ENCODE results near the gene MBNL2.

The MBNL2 gene

DNA sequence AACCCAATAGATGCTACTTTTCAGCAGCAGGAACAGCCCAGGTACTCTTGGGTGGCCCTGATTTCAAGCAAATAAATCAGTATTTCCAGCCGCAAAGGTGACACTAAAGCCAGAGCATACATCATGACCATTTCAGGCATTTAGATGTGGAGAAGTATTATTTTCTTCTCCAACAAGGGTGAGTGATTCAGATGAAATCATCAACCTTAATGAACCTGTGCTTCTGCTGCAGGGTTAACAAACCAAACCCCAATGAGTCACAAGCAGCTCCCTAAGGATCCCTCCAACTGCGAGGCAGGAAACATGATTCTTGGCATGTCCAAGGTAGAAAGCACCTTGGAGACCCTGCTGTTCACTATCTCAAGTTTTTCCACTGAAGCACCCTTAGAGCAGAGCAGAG is 32.7 kb downstream of the MBNL2 start:
- DNase-seq = no peak

DNA sequence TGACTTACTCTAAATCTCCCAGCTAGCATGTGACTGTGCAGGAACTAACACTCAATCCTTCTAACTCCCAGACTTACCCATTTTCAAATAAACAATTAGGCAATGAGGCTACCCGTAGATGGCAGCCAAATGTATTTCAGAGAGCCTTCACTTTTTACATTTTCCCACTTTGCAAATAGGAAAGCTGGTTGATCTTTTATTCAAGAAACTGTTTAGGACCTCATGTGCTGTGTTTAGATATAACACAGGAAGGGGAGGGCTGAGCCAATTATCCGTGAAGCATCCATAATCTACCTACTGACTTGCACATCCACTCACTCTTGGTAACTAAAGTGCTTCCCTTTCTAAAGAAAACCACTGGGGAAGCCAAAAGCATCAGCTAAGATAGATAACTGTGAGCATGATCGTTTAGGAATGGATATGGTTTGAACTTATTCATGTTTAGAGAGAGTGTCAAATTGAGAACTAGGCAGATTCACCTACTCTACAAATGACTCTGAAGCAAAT is 33.4 kb downstream of the MBNL2 start:
- no peak for DNase-seq

DNA sequence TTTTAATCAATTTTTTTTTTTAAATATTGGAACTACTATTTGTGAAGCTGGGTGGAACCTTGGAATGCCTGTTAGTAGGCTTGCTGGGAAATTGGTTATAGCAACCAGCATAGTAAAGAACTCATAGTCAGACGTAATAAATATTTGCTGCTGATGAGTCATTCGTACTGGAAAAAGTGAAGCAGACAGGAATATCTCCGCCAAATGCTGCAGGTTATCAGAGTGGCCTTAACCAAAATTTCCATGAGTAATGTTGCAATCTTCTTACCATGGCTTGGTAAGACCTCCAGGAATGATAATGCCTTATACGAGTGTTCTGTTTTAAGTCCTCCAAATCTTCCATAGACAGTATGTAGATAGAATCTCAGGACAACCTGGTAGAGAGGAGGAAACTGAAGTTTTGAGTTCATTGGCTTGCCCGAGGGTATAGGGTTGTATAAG is 34.2 kb downstream of the MBNL2 start:
- DNase-seq = no peak

DNA sequence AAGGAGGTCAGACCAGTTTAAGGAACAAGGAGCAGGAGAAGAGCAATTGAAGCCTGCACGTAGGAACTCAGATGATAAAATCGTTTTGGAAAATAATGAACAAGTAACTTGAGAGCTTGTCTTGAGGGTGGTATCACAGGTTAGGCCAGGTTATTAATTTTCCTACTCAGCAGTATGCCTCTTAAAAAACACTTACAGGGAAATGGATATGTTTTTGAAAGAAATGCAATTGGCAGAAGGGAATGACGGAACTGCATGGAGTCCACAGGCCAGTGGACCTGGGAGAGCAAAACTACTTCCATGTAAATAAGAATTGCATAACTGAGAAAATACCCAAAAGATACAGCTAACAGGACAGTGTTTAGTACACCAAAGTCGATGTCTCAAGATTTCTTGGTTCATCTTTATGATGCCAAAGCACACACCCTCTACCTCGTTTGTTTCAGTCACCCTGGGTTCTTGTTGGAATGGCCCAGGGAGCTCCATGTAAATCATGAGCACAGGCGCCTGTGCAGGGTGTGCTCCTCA is 35.2 kb downstream of the MBNL2 start:
- DNase-seq = no peak

DNA sequence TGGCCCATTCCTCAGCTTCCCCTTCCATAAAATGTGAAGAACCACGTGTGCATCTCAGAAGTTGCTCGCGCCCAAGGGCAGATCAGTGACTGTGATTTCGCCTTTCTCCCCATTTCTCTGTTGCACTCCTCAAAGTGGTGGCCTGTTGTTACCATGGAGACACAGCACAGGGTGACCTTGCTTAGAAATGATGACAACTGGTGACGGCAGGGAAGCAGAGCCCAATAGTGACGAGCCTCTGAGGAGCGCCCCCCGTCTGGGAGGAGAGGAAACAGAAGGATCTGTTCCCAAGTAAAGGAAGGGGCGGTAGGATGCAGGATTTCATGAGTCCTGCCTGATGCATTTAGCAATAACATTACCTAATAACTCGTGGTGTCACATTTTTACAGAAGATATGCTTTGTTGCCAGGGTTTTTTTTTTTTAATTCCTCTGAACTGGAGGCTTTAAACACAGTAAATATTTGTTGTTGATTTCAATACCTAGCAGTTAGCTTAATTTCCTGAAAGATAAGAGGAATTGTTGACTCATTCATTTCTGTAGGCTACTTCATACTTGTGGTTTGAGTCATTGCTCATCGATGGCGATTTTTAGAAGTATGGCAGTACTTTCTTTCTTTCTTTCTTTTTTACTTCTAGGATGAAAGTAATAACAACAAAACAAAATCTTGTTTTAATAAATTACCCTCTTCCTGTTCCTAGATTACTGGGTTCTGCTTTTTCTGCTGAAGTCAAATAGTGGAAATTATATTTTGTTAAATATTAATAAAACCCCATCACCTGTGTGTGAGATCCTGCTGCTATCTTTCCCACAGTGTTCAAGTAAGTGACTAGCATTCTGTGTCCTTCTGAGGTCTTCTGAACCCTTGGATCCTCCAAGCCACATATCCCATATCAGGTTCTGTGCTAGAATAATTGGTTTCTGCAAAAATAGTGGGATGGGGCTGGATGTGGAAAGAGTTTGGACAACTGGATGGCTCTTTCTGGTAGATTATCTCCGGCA is 36.0 kb downstream of the MBNL2 start:
- peak; percentile 31 to 65 (median 60) for DNase-seq

DNA sequence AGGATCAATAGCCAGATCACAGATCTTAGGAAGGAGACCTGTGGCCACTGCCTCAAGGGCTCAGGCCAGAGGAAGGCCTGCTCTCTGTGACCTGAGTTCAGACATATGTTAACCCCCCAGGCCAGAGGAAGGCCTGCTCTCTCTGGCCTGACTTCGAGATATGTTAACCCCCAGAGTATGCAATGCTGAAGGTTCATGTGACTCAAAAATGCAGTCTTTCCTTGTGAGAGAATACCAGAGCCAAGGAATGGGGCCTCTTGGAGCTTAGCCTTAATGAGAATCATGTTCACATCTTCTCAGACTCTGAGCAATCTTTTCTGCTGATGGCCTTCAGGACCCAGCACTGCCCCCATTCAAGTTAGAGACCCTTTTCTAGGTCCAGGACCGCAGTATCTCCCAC is 36.7 kb downstream of the MBNL2 start:
- no peak for DNase-seq

DNA sequence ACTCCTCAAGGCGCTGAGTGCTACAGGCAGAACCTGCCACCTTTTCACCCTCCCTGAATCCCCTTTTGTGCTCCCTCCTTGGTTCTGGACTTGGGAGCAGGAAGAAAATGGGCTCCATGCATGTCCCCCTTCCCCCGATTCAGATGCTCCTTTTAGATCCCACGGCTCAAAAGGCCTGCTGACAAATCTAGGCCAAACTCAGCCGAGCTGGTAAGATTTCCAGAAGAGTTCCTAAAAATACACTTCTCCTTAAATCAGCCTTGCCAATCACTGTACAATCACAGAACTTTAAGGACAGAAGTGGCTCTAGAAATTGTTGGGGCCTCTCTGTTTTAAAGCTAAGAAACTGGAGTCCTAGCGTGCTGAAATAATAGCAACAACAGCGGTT is 37.3 kb downstream of the MBNL2 start:
- peak in 3 of 4 experiments; percentile 22 to 35 (median 27) for DNase-seq

DNA sequence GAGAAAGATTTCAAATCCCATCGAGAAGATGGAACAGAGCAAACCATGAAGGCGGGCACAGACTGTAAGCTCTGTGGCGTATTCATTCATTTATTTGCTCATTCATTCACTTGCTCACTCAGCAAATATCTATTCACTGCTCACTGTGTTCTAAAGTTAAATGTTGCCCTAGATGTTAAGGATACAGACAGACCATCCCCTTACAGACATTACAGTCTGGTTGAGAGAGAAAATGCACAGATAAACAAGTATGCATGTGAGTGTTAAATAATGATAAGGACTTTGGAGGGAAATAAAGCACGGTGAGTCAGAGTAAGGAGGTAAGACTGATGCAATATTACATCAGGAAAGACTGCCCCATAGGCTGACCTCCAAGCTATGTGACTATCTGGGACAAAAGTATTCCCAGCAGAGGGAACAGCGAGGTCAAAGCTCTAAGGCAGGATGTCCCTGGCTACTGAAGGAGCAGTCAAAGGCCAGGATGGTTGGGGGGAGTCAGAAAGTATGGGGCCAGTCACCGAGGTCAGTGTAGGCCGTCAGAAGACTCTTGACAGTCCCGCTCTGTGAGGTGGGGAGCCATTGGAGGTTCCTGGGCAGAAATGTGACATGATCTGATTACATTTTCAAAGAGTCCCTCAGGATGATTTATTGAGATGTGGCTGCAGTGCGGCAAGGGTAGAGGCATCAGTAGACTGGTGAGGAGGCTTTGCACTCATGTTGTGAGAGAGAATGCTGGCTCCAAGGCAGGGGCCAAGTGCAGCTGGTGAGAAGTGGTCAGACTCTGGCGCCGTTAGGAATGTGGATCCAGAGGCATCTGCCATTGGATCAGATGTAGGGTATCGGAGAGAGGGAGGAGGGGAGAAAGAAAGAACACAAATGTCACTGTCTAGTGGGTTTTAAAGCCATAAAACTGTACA is 37.9 kb downstream of the MBNL2 start:
- DNase-seq = peak in 3 of 4 experiments; percentile 31 to 49 (median 40)

DNA sequence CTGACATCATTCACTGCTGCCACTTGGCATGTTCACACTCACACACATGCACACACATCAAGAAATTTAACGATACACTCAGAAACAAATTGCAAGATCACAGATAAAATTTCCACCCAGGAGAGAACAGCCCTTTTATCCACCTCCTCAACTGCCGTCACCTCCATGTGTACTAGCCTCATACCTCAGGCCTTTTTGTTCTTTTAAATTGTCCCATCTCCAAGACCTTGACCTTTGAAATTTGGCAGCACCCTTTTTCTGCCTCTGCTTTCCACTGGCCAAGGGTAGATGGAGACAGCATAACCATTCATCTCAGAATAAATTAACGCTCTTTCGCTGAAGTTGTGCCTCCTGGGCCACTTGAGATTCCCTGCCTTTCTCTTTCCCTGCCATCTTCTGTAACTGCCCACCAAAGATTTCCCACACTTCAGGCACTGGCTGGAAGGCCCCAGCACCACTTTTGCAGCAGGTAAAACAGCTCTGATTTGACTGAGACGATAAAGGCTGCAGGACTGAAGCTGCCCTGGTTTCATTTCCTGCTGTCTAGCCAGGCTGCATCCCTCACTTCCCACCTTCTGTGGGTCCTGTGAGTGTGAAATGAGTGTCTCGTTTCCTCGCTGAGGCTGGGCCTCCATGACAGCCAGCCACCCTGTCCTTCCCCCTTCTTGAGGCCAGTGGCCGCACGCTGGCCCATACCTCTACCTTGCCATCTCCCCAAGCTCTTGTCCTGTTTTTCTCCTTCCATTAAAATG is 39.3 kb downstream of the MBNL2 start:
- DNase-seq = peak in 3 of 4 experiments; percentile 9 to 44 (median 31)

DNA sequence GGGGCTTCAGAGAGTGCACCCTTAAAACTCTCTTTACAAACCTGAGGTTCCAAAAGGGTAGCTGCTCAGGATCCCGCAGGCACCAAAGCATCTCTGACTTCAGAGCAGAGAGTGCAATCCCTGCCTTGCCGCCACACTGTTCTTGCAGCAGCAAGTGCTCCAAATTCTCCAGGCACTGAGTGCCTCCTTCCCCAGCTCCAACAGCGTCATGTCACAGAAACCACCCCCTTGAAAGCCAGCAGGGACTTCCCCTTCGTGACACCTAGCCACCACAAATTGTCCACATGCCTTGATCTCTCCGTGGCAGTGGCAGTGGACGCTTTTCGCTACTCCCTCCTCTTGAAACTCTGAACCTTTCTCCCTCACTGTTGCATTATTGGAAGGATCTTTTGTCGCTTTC is 39.9 kb downstream of the MBNL2 start:
- no peak for DNase-seq

DNA sequence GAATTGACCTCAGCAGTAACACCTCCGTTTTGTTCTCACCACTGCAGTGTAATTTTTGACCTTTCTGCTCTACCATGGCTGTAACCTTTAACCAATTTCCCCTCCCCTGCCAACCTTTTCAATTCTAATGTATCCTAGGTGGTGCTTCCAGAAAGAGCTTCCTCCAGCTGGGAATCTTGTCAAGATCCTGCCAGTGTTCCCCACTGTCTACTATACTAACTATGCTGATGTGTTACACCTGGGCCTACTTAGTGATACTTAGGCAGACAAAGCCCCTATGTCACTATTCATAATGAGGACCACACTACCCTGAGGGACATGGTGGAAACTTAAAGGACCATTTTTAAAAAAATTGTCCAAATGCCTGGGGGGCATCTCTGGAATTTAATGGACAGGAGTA is 41.0 kb downstream of the MBNL2 start:
- no peak for DNase-seq

DNA sequence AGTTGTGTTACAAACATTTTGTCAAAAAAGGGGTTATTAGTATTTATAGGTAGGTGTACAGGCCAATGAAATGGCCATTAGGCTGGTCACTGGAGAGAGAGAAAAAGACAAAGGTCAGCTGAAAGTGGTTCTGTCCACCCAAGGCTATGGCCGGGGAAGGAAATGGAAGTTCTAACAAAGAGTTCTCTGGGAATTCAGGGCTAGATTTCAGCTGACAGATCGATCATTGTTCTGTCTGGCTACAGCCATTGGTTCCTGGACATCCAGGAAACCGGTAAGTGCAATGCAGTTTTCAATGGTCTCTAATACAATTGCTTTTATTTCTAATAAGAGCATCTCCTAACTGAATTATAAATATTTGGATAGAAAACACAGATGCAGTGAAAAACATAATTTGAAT is 42.5 kb downstream of the MBNL2 start:
- no peak for DNase-seq

DNA sequence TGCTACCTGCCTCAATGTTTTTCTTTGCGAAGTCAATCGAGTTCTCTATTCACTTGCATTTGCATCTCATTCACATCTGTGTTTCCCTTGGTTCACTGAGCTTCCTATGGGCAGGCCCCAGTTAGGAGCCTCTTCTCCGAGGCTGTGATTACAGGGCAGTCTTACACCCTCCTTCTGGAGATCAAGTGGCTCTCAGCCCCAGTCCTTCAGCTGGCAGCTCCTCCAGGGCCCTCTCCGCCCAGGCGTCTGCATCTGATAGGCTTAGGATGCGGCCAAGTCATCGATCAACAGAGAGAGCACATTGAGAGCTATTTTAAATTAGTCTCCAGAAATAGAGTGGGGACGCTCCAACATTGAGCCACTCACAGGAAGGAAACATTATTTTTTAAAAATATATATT is 44.2 kb downstream of the MBNL2 start:
- DNase-seq = no peak

DNA sequence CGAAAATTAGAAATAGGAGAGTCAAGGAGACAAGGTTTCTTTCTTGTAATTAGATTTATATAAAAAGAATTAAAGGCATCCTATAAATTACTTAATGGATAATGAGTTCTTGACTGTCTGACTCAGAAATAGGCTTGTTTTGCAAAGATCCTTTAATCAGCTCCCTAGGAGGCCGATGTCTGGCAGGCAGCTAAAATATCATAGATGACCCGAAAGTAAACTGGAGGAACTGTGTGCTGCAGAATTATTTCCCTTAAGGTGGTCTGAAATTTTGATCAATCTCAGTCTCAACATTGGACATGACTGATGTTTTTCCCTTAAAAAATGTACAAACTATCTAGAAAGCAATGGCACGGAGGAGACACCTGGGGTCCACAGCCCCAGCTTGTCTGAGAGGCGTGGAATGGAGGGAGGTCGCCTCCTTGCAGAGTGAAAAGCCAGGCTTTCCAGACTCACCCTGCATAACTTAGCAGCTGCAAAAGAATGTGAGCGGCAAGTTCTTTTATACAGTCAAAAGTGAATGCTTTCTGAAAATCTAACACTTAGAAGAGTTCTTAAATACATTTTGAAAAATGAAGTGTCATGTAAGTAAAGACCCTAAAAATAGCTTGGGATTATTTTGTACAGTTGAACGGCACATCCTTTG is 44.8 kb downstream of the MBNL2 start:
- no peak for DNase-seq

DNA sequence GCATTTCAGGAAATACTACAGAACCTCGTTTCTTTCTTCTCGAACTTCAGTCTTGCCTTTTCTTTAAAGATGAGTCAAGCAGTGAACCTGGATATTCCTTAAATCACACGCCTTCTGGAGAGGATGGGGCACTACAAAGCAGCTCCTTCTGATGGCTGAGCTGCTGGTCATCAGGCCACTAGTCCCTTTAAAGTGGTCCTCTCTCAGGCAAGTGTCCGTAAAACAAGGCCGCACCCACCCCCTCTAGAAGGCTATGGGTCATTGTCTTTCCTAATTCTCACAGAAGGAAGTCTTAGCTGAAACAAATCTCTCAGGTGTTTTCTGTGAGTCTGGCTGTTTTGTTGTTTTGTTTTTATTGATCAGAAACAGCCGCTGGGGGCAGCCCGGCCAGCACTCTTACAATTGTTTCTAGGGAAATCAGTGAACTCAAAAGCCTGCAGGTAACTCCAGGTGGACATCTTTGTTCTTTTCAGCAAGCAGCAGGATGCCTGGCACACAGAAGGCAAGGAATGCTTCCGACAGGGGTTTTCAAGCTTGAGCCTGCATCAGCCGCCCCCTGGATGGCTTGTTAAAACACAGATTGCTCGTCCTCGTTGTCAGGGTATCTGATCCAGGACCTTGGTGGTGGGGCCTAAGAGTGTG is 45.4 kb downstream of the MBNL2 start:
- no peak for DNase-seq

DNA sequence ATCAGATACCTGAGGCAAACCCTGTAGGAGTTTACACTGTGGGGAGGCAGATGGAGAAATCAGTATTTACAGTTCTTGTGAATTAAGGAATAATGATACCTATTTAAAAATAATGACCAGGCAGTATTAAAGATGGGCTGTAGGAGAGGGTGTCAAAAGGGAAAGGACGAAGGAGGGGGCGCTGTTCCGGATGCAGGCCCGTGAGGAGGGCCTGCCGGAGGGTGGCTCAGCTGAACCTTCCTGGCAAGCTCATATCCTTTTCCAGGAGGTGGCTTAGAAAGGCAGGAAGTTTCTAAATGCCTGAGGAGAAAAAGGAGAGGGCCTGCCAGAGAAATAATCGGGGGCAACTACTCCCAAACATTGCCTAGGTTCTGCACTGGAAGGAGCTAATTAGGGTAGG is 46.6 kb downstream of the MBNL2 start:
- no peak for DNase-seq

DNA sequence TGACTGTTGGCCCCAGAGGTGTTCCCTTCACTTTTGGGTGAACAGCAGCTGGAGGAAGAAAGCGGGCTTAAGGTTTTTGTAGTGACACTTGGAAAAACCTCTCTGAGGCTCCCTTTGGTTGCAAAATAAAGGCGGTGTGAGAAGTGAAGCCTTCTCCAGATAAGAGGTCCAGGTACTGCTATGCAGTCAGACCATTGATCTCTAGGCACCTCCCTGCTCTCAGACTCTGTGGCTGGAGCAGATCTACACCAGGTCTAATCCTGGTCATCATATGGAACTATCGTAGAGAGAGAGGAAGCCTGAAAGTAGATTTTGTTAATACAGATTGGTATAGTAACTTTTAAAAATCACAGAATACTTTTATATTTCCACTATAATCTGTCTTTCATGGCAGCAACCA is 47.5 kb downstream of the MBNL2 start:
- DNase-seq = no peak

DNA sequence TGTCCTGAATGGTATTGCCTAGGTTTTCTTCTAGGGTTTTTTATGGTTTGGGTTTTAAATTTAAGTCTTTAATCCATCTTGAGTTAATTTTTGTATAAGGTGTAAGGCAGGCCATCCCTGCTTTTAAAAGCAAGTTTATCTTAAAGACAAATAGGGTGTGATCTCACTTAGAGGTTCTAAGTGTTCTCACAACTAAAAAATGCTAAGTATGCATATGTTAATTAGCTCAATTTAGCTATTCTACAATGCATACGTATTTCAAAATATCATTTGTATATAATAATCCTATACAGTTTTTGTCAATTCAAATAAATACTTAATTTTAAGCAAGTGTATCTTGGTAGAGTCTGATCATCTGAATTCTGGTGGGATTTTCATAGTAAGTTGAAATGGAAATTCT is 50.4 kb downstream of the MBNL2 start:
- no peak for DNase-seq

DNA sequence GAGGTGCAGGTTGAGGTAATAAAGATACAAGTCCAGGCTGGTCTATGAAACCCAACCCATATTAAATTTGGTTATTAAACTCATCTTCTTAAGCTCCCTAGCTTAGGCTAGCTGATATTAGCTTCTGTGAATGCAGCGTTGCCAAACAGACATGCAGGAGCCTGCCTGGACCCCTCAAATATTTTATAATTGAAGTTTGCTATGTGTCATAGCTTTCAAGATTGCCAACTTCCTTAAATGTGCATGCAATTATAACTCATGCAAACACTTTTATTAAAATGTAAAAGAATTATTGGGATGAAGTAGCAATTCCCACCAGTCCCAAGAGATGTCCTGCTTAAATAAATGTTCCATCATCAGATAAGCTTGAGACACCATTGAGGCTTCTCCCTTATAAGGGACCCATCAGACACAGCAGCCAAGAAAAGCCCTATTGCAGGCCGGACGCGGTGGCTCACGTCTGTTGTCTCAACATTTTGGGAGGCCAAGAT is 51.3 kb downstream of the MBNL2 start:
- DNase-seq = no peak

DNA sequence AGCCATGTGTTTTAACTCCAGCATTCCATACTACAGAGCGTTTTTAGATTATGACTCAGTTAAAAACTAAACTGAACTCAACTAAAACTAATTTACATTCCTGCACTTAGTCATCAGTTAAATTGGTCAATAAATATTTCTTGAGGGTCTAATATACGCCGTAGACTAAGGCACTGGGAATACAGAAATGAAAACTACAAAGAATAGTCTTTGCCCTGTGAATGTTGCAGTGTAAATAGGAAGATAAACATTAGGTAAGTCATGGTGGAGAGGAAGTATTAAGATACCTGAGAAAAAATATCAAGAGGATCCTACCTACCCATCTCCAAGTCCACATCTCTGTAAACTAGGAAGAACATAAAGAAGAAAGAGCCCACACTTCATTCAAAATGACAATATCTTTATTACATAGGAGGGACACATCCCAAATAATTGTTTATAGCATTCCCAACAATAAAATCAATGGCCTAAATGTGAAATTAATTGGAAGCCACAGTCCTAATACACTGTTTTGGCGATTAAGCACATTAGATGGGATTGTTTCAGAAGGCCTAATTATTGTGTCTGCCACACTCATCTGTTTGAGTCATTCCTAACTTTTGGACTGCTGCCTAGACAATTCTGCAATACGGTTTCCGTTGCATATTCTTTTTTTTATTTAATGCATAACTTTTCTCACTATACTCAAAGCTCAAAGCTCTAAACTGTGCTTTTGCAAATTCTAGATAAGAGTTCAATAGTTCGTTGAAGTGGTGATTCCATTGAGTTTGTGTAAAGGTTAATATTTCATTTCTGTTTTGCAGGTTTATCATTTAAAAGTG is 52.9 kb downstream of the MBNL2 start:
- DNase-seq = no peak
